C4-2B (cell line): Measurements from ENCODE around the gene LANCL3.

ENCODE experiments used
- ZFX ChIP-seq: fragments of 450-650 bp; IDR thresholded peaks from 2 replicates; pipeline ENCODE4 v1.6.1; 2017
- TF ChIP-seq, protein P1 (sequence below): fragments of 450-650 bp; conservative IDR thresholded peaks from 2 replicates; pipeline ENCODE4 v1.5.1; 2017; ENCODE audit warnings: mild to moderate bottlenecking

- TF ChIP-seq, protein P1, sequence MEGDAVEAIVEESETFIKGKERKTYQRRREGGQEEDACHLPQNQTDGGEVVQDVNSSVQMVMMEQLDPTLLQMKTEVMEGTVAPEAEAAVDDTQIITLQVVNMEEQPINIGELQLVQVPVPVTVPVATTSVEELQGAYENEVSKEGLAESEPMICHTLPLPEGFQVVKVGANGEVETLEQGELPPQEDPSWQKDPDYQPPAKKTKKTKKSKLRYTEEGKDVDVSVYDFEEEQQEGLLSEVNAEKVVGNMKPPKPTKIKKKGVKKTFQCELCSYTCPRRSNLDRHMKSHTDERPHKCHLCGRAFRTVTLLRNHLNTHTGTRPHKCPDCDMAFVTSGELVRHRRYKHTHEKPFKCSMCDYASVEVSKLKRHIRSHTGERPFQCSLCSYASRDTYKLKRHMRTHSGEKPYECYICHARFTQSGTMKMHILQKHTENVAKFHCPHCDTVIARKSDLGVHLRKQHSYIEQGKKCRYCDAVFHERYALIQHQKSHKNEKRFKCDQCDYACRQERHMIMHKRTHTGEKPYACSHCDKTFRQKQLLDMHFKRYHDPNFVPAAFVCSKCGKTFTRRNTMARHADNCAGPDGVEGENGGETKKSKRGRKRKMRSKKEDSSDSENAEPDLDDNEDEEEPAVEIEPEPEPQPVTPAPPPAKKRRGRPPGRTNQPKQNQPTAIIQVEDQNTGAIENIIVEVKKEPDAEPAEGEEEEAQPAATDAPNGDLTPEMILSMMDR, result no peak
- no peak for TF ChIP-seq ZFX
Measured at GRCh38 chrX:37716602-37717001, 145.1 kb downstream of the LANCL3 start.
